AG09319 (cell line): ENCODE results near the gene KCNIP4.

Experiments
- DNase-seq: peaks from one replicate; pipeline ENCODE4 v3.0.0-alpha.2; 2010; ENCODE audit warnings: low read depth; ENCODE audit errors: extremely low read depth
- TF ChIP-seq, protein P1 (sequence below): IDR thresholded peaks from 2 replicates; pipeline ENCODE4 v1.5.1; 2011; ENCODE audit warnings: low read depth, mild to moderate bottlenecking, inconsistent platforms, low read length, moderate library complexity

The KCNIP4 gene

DNA sequence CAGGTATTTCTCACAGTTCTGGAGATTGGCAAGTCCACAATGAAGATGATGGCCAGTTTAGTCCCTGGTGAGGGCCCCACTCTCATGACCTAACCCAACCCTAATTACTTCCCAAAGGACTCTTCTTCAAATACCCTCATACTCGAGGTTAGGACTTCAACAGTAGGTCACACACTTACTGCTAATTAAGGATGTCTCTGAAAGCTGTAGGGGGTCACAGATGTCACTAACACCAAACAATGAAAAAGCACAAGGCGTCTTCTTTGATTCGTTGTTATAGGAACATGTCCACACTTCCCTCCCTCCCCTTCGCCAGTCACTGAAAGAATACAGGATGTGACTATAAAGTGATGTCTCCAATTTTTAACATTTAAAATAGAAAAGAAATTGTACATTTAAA lies 938.6 kb downstream of the KCNIP4 start:
- TF ChIP-seq, protein P1, sequence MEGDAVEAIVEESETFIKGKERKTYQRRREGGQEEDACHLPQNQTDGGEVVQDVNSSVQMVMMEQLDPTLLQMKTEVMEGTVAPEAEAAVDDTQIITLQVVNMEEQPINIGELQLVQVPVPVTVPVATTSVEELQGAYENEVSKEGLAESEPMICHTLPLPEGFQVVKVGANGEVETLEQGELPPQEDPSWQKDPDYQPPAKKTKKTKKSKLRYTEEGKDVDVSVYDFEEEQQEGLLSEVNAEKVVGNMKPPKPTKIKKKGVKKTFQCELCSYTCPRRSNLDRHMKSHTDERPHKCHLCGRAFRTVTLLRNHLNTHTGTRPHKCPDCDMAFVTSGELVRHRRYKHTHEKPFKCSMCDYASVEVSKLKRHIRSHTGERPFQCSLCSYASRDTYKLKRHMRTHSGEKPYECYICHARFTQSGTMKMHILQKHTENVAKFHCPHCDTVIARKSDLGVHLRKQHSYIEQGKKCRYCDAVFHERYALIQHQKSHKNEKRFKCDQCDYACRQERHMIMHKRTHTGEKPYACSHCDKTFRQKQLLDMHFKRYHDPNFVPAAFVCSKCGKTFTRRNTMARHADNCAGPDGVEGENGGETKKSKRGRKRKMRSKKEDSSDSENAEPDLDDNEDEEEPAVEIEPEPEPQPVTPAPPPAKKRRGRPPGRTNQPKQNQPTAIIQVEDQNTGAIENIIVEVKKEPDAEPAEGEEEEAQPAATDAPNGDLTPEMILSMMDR = no peak
- no peak for DNase-seq

DNA sequence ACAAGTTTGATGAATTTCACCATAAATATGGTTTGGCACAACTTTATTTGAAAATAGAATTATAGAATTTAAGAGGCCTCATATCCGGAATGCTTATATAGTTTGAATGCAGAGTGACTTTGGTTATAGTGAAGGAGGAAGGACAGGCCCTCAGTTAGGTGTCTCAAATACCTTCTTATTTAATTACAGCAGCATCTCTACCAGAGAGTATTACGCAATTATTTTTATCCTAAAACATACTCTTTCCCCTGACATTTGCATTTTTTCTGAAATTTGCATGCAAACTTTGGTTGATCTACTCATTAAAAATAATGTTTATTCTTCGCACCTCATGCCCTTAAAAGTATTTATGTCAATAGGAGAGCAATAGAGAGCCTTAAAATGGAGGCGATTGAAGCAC lies 942.9 kb downstream of the KCNIP4 start:
- no peak for DNase-seq
- TF ChIP-seq, protein P1 = no peak

DNA sequence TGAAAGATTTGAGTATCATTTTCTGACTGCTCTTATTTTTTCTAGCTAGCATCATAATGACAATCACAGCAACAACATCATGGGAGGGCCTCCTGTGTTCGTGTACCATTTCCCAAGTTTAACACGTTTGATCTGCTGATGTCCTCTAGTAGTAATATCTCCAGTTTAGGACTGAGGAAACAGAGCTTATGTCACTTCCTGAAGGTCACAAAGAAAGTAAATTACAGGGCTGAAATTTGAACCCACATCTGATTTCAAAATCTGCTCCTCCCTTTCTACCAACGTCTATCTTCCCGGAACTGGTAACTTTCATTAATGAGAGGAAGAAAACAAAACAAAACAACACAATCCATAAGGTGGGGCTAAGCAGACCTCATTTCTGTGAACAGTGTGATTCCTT lies 945.6 kb downstream of the KCNIP4 start:
- TF ChIP-seq, protein P1 = no peak
- DNase-seq = no peak

DNA sequence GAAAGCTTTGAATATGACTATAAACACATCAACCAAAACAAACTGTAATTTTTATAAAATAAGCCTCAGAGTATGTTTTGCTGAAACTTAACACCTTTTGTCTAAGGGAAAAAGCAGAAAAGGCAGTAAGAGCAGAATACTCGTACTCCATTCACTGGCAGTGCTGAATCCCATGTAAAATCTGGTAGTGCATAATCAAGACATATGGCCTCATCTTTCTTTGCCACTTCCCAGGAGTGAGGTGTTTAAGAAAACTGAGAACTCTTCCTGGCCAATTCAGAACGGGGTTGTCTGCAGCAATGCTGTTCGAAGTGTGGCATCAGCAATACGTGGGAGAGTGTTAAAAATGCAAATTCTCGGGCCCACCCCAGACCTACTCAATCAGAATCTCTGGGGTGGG lies 946.3 kb downstream of the KCNIP4 start:
- no peak for DNase-seq
- TF ChIP-seq, protein P1 = no peak

DNA sequence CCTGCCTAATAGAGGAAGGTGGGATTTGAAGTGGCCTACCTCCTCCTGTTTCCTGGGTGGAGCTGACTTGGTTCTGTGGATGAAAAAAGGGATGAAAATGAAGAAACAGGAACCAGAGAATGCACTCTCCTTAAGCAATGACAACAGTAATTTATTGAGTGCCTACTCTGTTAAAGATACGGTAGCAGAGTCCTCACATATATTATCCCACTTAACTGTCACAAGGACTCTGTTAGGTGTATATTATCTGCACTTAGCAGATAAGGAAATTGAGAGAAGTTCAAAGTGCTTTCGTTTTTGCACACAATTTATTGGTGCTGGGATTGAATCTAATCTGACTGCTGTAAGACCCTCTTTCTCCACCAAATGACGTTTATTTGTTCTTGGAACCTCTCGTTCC lies 947.1 kb downstream of the KCNIP4 start:
- no peak for DNase-seq
- TF ChIP-seq, protein P1 = no peak

DNA sequence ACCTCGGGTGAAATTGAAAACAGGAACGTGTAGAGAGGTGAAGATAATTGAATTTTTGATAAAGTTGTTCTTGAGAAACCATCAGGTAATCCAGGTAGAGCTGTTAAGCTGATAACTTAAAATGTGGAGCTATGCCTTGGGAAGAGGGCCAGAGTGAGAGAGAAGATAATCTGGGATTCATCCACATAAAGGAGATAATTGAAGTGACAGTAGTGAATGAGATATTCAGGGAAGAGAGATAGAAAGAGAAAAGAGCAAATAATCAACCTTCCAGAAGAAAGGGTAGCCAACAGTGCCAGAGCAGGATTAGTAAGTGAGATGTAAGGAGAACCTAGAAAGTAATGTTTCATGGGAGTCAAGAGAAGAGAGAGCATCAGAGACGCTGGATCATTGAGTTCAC lies 950.7 kb downstream of the KCNIP4 start:
- TF ChIP-seq, protein P1 = no peak
- no peak for DNase-seq

DNA sequence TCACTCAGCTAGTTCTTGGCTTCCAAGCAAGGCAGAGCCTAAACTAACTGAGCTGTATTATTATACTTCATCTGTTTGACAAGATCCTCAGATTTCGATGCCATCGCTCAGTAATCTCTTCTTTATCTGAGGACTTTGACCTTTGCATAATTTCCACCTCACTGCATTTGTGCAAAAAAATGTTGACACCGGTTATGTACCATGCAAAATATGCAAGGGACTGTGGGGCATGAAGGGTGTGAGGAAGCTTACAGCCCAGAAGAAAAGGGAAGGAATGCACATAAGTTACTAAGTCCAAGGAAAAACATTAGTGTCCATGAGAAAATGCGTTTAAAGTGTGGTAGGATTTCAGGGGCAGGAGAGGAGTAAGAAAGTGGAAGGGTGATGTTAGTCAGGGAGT lies 953.0 kb downstream of the KCNIP4 start:
- DNase-seq = no peak
- TF ChIP-seq, protein P1 = no peak
